NCI-H1436 (cell line): ENCODE measurements around the gene STK39.
"Not testable (repeated sequence)": the region's sequence is repeated elsewhere in the genome, so short reads cannot be mapped to it uniquely, and the experiment has no call there.

Experiments
- DNase-seq: peaks from one replicate; lab custom pipeline; 2025; lab: John Stamatoyannopoulos, UW

Gene STK39

GRCh38 chr2:168247341-168248261 lies at the start of gene STK39:
STK39 (minus strand) TSS chr2:168247595; CDS start chr2:168247435, 160 bp downstream.
- DNase-seq: peak; percentile 83

GRCh38 chr2:168295051-168295450 lies 47.7 kb upstream of the STK39 start:
- DNase-seq: no peak

GRCh38 chr2:168294409-168294808 lies 47.0 kb upstream of the STK39 start:
- no peak for DNase-seq

GRCh38 chr2:168293766-168294165 lies 46.4 kb upstream of the STK39 start:
- no peak for DNase-seq

- DNase-seq: no peak
Measured at GRCh38 chr2:168290391-168290790, 43.0 kb upstream of the STK39 start.

GRCh38 chr2:168289880-168290279 lies 42.5 kb upstream of the STK39 start:
- no peak for DNase-seq

GRCh38 chr2:168286535-168286934 lies 39.1 kb upstream of the STK39 start:
- DNase-seq: no peak

GRCh38 chr2:168278424-168278888 lies 31.1 kb upstream of the STK39 start:
- DNase-seq: peak; percentile 58

GRCh38 chr2:168277276-168277675 lies 29.9 kb upstream of the STK39 start:
- no peak for DNase-seq

- DNase-seq: no peak
Measured at GRCh38 chr2:168272225-168272624, 24.8 kb upstream of the STK39 start.

GRCh38 chr2:168262926-168263325 lies 15.5 kb upstream of the STK39 start:
- not testable (repeated sequence) for DNase-seq

- no peak for DNase-seq
Measured at GRCh38 chr2:168256448-168256847, 9.1 kb upstream of the STK39 start.

GRCh38 chr2:168255866-168256265 lies 8.5 kb upstream of the STK39 start:
- no peak for DNase-seq

GRCh38 chr2:168255103-168255502 lies 7.7 kb upstream of the STK39 start:
- no peak for DNase-seq

GRCh38 chr2:168254158-168254935 lies 7.0 kb upstream of the STK39 start:
- no peak for DNase-seq

- DNase-seq: no peak
Measured at GRCh38 chr2:168253379-168253778, 6.0 kb upstream of the STK39 start.

GRCh38 chr2:168252976-168253375 lies 5.6 kb upstream of the STK39 start:
- no peak for DNase-seq

GRCh38 chr2:168246483-168247340 lies 683 bp downstream of the STK39 start:
- DNase-seq: peak; percentile 11

GRCh38 chr2:168246072-168246482 lies 1.3 kb downstream of the STK39 start:
- DNase-seq: no peak

GRCh38 chr2:168245074-168245825 lies 2.1 kb downstream of the STK39 start:
- DNase-seq: no peak

- DNase-seq: peak; percentile 18
Measured at GRCh38 chr2:168244318-168244717, 3.1 kb downstream of the STK39 start.
